Fibroblast of villous mesenchyme (primary cell): ENCODE results near the gene PRICKLE1. TPM values are rescaled to one million over a fixed set of nuclear protein-coding genes. Genes with fewer than 3 reads are reported as not detected.

Experiments
- DNase-seq: peaks from one replicate; pipeline ENCODE4 v3.0.0-alpha.2; 2010; ENCODE audit warnings: low read depth
- H3K4me3 ChIP-seq: 2 replicates; pipeline ENCODE4 v1.5.1; 2011; ENCODE audit warnings: low read depth, mild to moderate bottlenecking, low read length
- CTCF ChIP-seq: IDR thresholded peaks from 2 replicates; pipeline ENCODE4 v1.5.1; 2012; ENCODE audit warnings: low read depth, mild to moderate bottlenecking, low read length; ENCODE audit not compliant: insufficient read depth
- total RNA-seq: library from RNA; depleted of rRNA; stranded (reverse); fragments of >200 nt; gene quantifications from 2 replicates; pipeline ENCODE4 v1.2.3, GENCODE V29; 2012

Gene PRICKLE1
- 13.9 and 32.4 TPM in 2 replicates for total RNA-seq

- H3K4me3 ChIP-seq: peak within 1 kb of the TSS; percentile 68
- peak; percentile 40 for DNase-seq
- no peak for TF ChIP-seq CTCF
Measured at GRCh38 chr12:42589465-42590329, at the start of gene PRICKLE1. TSS of gene PRICKLE1 (minus strand) at chr12:42589746. CDS start at chr12:42472516, 117,230 bp downstream.

GRCh38 chr12:42638697-42639096, 49.2 kb upstream of the PRICKLE1 start:
- TF ChIP-seq CTCF: no peak
- H3K4me3 ChIP-seq: no peak overlapping the region
- no peak for DNase-seq

- no peak for TF ChIP-seq CTCF
- H3K4me3 ChIP-seq: no peak overlapping the region
- no peak for DNase-seq
Measured at GRCh38 chr12:42638011-42638410, 48.5 kb upstream of the PRICKLE1 start.

- no peak overlapping the region for H3K4me3 ChIP-seq
Measured at GRCh38 chr12:42636993-42637392, 47.4 kb upstream of the PRICKLE1 start.

GRCh38 chr12:42633594-42633993, 44.0 kb upstream of the PRICKLE1 start:
- no peak for TF ChIP-seq CTCF
- no peak overlapping the region for H3K4me3 ChIP-seq

More at GRCh38 chr12:42636993-42637392, 47.4 kb upstream of the PRICKLE1 start:
- no peak for TF ChIP-seq CTCF
- no peak for DNase-seq

GRCh38 chr12:42631513-42631912, 42.0 kb upstream of the PRICKLE1 start:
- TF ChIP-seq CTCF: no peak
- DNase-seq: peak; percentile 41
- H3K4me3 ChIP-seq: no peak overlapping the region

More at GRCh38 chr12:42633594-42633993, 44.0 kb upstream of the PRICKLE1 start:
- no peak for DNase-seq
